Kidney (tissue), 14 donors: Measurements from ENCODE around the gene INAFM2. TPM values are rescaled to one million over a fixed set of nuclear protein-coding genes. Genes with fewer than 3 reads are reported as not detected.

Experiments
- DNase-seq, 5 donors: peaks; one replicate each; pipeline ENCODE4 v3.0.0-alpha.2; 2013 to 2020
- FAIRE-seq: peaks from 2 replicates; lab custom pipeline; 2012; peaks lifted over from hg19 to GRCh38; lab: Jason Lieb, UNC
- H3K27ac ChIP-seq, 2 donors: one replicate each; pipeline ENCODE4 v1.7.0; 2013; ENCODE audit warnings: low read depth in 2 of 2, low read length in 2 of 2, inconsistent platforms in 1 of 2
- H3K27me3 ChIP-seq: one replicate; pipeline ENCODE4 v1.7.1; 2013; ENCODE audit warnings: low read length, inconsistent platforms; ENCODE audit not compliant: control insufficient read depth, insufficient read depth
- H3K36me3 ChIP-seq, 3 donors: one replicate each; pipeline versions ENCODE4 v1.7.0 to v1.7.1; 2013; ENCODE audit warnings: low read length in 3 of 3, control low read depth in 1 of 3, inconsistent platforms in 1 of 3; ENCODE audit not compliant: insufficient read depth in 3 of 3, control insufficient read depth in 2 of 3
- H3K4me1 ChIP-seq, 3 donors: one replicate each; pipeline versions ENCODE4 v1.7.0 to v1.7.1; 2013; ENCODE audit warnings: low read length in 3 of 3, inconsistent platforms in 1 of 3, low read depth in 1 of 3; ENCODE audit not compliant: control insufficient read depth in 2 of 3, insufficient read depth in 2 of 3
- H3K4me3 ChIP-seq, 3 donors: one replicate each; pipeline versions ENCODE4 v1.7.0 to v1.8.1; 2013; ENCODE audit warnings: low read length in 3 of 3, control low read depth in 1 of 3, inconsistent platforms in 1 of 3
- H3K9ac ChIP-seq, 3 donors: one replicate each; pipeline versions ENCODE4 v1.7.0 to v1.7.1; 2013; ENCODE audit warnings: low read length in 3 of 3, control low read depth in 1 of 3, inconsistent platforms in 1 of 3
- H3K9me3 ChIP-seq, 3 donors: one replicate each; pipeline versions ENCODE4 v1.7.0 to v1.7.1; 2013; ENCODE audit warnings: low read length in 3 of 3, control low read depth in 1 of 3, inconsistent platforms in 1 of 3; ENCODE audit not compliant: control insufficient read depth in 2 of 3, insufficient read depth in 1 of 3
- CTCF ChIP-seq: IDR thresholded peaks from 3 replicates; pipeline ENCODE4 v1.5.1; 2012; ENCODE audit warnings: mild to moderate bottlenecking, moderate library complexity, borderline replicate concordance; ENCODE audit not compliant: insufficient read depth; ENCODE audit errors: extremely low read depth
- intact Hi-C: fragments of 100-400 bp; cut with DNase I; formaldehyde crosslinking; loops from one replicate; pipeline ENCODE4 v1.11.1; 2022
- polyA plus RNA-seq: library from polyadenylated mRNA; stranded (reverse); fragments of 350-450 nt; fragmentation: Illumina TruSeq; extraction: RNeasy Lipid Tissue Mini Kit (QIAGEN cat#74804); gene quantifications from one replicate; pipeline ENCODE4 v1.2.3, GENCODE V29; 2014; ENCODE audit warnings: low read depth, low replicate concordance; ENCODE audit not compliant: insufficient read depth
- total RNA-seq: library from RNA; stranded (reverse); fragmentation: NEBNext Ultra II Directional; extraction: Animal tissue kit (Norgen Biotek cat#: 25700); gene quantifications from one replicate; pipeline ENCODE4 v1.2.1, GENCODE V29; 2021
- donor health status: control.
- donor health status: control.
- donor health status: control.
- donor health status: control.
- donor health status: control.
- donor health status: DM: yes; HTN: yes; CAD: no.
- donor health status: Normal renal cell carcinoma (clear cell type).

INAFM2 gene
- total and polyA plus RNA-seq, 2 donors from 2014 or later: 14.7 to 21.6 TPM

- no peak overlapping the region for H3K9ac ChIP-seq
- H3K27ac ChIP-seq: no peak overlapping the region
- DNase-seq (no peak), FAIRE-seq (no peak)
- no peaks in the 10 kb centered on the region for H3K9me3 ChIP-seq
- peaks cover 0 to 12% (median 0%) of the 10 kb centered on the region in 3 donors for H3K4me1 ChIP-seq
- no peaks in the 10 kb centered on the region for H3K27me3 ChIP-seq
- intact Hi-C loops: no loop called here
- no peaks in the 10 kb centered on the region for H3K36me3 ChIP-seq
- TF ChIP-seq CTCF: no peak
- H3K4me3 ChIP-seq: no peak overlapping the region
Measured at GRCh38 chr15:40328751-40329150, 5.3 kb downstream of the INAFM2 start.

GRCh38 chr15:40329804-40330203 lies 6.3 kb downstream of the INAFM2 start:
- H3K36me3 ChIP-seq: no peaks in the 10 kb centered on the region
- no peak overlapping the region for H3K9ac ChIP-seq
- H3K9me3 ChIP-seq: no peaks in the 10 kb centered on the region
- DNase-seq: no peak
- FAIRE-seq: no peak
- TF ChIP-seq CTCF: no peak
- H3K4me3 ChIP-seq: no peak overlapping the region
- H3K27me3 ChIP-seq: no peaks in the 10 kb centered on the region
- no peak overlapping the region for H3K27ac ChIP-seq
- intact Hi-C loops: no loop called here
- H3K4me1 ChIP-seq: peaks cover 0 to 20% (median 0%) of the 10 kb centered on the region in 3 donors

- no peak overlapping the region for H3K9ac ChIP-seq
- no peak for FAIRE-seq
- no peaks in the 10 kb centered on the region for H3K27me3 ChIP-seq
- TF ChIP-seq CTCF: no peak
- no peak overlapping the region for H3K4me3 ChIP-seq
- peak in 4 of 5 donors; percentile 45 to 87 (median 70) for DNase-seq
- H3K36me3 ChIP-seq: no peaks in the 10 kb centered on the region
- peaks cover 0 to 19% (median 0%) of the 10 kb centered on the region in 3 donors for H3K4me1 ChIP-seq
- intact Hi-C loops: no loop called here
- H3K9me3 ChIP-seq: no peaks in the 10 kb centered on the region
- H3K27ac ChIP-seq: no peak overlapping the region
Measured at GRCh38 chr15:40330368-40330836, 6.9 kb downstream of the INAFM2 start.

GRCh38 chr15:40331026-40331425 lies 7.5 kb downstream of the INAFM2 start:
- H3K9ac ChIP-seq: no peak overlapping the region
- H3K27me3 ChIP-seq: no peaks in the 10 kb centered on the region
- H3K9me3 ChIP-seq: no peaks in the 10 kb centered on the region
- H3K4me3 ChIP-seq: no peak overlapping the region
- DNase-seq (peak in 2 of 5 donors; percentile 35 to 51), FAIRE-seq (no peak)
- H3K36me3 ChIP-seq: no peaks in the 10 kb centered on the region
- peaks cover 0 to 19% (median 0%) of the 10 kb centered on the region in 3 donors for H3K4me1 ChIP-seq
- TF ChIP-seq CTCF: no peak
- intact Hi-C loops: no loop called here
- H3K27ac ChIP-seq: no peak overlapping the region
